Islet precursor cell (in vitro differentiated cells): ENCODE results near the gene ZNF180.
"Not testable (repeated sequence)": the region's sequence is repeated elsewhere in the genome, so short reads cannot be mapped to it uniquely, and the experiment has no call there.

ENCODE experiments used
- DNase-seq: peaks from one replicate; pipeline ENCODE4 v3.0.0-alpha.2; 2018

Gene ZNF180

GRCh38 chr19:44499962-44500949, at the start of gene ZNF180:
TSS of gene ZNF180 (minus strand) at chr19:44500522. CDS start at chr19:44497334, 3,188 bp downstream.
- peak; percentile 97 for DNase-seq

DNA sequence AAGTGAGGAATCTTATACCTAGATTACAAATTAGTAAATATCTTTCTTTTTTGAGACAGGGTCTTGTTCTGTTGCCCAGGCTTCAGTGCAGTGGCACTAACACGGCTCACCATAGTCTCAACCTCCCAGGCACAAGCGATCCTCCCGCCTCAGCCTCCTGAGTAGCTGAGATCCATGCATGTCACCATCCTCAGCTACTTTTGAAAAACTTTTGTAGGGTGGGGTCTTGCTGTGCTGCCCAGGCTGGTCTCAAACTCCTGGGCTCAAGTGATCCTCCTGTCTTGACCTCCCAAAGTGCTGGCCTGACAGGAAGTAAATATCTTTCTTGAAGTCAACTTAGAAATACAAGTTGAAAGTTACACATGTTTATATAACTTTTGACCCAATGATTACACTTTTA, 49.2 kb upstream of the ZNF180 start:
- no peak for DNase-seq

DNA sequence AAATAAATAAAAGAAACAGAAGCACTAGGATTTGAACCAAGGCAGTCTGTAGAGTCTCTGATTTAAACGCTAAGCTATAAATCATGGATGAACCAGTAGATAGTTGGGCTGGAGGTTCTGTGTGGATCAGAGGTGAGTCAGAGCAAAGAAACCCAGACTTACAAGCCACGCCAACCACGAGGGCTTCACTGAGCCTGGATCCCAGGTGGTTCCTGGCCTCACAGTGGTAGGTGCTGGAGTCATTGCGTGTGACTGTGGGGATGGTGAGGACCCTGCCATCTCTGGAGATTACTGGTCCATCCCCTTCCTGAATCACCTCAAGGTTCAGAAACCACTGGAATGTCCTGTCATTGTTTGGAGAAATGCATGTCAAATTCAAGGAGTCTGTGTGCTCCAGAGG, 48.4 kb upstream of the ZNF180 start:
- DNase-seq, result no peak

DNA sequence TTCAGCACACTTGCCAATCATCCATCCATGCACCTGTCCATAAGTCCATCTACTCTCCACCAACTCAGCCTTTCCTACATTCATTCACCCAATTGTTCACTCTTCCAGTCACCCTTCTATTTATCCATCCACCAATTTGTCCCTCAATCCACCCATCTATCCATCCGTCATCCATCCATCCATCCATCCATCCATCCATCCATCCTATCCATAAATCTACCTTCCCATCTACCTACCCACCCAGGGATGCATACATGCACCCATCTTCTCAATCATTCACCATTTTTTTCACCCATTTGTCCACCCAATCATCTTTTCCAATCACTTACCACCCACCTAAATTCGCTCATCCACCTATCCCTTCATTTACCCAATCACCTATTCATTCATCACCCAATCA, 43.7 kb upstream of the ZNF180 start:
- no peak for DNase-seq

- DNase-seq, result no peak
Observed at GRCh38 chr19:44542671-44543070, 42.3 kb upstream of the ZNF180 start.

- DNase-seq, result no peak
Observed at GRCh38 chr19:44540736-44541135, 40.4 kb upstream of the ZNF180 start.

GRCh38 chr19:44539991-44540390, 39.7 kb upstream of the ZNF180 start:
- DNase-seq, result no peak

DNA sequence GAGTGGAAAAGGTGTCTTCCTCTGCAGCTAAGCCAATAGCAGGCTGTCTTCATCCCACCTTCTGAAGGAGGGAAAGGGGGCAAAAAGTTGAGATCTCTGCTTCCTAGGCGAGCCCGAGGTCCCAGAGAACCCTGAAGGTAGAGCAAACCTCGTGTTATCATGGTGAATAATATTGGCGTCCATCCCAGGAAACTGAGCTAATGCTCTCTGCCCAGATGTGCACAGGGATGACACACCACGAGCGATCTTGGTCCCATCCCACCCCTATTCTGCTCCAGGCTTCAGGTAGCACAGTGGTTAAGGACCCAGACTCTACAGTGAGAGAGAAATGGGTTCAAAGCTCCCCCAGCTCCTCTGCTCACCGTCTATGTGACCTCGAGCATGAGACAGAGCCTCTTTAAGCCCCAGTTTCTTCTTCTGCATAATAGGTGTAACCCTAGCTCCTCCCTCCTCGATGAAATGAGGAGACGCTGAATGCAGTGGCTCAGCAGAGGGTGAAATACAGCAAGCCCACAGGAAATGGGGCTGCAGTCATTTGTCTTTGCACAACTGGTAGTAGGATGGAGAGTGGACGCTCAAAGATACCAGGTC, 39.0 kb upstream of the ZNF180 start:
- no peak for DNase-seq

GRCh38 chr19:44535361-44535760, 35.0 kb upstream of the ZNF180 start:
- DNase-seq, result not testable (repeated sequence)

DNA sequence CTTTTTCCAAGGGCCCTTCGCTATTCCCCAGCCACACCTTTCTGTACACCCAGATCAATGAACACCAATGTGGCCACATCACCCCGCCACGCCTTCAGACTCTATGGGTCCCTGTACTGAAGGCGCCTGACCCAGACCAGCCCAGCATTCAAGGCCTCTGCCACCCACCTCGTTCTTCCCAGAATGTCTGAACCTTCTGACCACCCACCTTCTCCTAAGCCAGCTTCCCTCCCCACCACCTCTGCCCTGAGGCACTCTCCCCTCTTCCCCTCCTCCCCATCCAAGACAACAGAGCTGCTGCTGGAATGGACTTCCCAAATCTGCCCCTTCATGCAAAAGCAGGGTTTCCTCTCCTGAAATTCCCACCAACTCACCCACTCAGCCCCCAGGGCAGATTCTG, 32.5 kb upstream of the ZNF180 start:
- DNase-seq, result peak; percentile 13

DNA sequence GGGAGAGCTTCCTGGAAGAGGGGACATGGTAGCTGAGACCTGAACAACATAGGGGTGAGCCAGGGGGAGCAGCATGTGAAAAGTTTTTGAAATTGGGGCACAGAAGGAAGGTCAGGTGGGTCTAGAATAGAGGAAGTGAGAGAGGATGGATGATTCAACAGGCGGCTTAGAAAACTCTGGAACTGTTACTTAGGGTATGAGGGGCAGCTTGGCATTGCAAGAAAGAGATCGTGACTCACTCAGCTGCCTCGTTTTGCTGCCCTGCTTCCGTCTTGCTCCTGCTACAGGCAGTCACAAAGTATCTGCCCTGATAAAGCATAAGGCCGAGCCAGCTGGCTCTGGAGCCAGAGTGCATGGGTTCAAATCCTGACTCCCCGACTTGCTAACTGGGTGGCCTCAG, 30.5 kb upstream of the ZNF180 start:
- no peak for DNase-seq

DNA sequence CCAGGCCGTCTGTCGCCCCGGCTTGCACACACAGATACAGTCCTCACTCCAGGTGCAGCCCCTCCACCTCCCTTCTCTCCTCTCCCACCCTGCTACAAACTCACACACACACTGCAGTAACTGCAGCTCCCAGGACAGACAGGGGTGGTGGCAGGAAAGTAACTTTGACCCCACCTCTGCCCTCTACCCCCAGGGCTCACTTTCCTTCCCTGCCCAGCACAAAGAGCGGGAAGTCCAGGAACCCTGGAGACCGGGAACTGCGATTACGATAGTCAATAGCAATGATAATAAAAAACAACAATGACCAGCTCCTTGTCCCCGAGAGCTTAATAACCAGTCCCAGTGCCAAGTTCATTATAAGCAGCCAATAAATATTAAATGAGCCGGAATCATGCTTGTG, 29.2 kb upstream of the ZNF180 start, which contains the start of gene CEACAM20:
Gene CEACAM20 (minus strand): TSS at position 140 of the 400 bp plus-strand sequence. CDS start 166 bp downstream, outside the sequence.
- DNase-seq, result no peak

- peak; percentile 24 for DNase-seq
Observed at GRCh38 chr19:44527554-44527953, 27.2 kb upstream of the ZNF180 start.

DNA sequence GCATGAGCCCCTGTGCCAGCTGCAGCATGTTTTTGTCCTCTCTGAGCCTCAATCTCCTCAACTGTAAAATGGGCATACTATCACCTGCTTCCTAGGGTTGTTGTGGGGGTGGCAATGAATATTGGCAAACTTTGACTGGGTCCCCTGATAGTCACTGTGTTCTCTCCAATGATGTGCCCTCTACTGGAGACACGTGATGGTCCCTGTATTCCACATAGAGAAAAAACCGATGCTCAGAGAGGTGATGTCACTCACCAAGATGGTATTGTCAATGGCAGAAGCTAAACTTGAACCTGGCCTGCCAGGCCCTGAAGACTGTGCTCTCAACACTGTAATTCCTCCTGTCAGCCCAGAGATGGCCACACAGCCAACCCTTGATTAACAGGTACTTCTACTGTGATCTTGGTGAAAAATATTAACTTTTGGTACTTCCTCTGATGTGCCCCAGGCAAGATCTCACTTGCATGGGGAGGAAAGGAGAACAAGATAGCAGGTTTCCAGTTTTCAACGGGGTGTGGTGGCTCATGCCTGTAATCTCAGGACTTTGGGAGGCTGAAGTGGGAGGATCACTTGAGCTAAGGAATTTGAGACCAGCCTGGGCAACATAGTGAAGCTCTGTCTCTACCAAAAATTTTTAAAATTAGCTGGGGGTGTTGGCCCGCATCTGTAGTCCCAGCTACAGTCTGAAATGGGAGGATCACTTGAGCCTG, 25.6 kb upstream of the ZNF180 start:
- peak; percentile 7 for DNase-seq

DNA sequence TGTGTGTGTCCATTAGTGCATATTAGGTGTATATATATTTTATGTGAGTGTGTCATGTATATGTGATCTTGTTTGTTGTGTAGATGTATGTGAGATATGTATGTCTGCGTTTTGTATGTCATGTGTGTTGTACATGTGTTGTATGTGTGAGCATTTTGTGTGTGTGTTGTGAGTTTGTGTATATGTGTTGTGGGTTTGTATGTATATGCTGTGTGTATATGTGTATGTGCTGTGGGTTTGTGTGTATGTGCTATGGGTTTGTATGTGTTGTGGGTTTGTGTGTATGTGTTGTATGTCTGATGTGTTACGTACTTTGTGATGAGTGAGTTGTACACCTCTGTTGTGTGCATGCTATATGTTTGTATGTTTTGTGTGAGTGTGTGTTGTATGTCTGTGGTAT, 21.0 kb upstream of the ZNF180 start:
- no peak for DNase-seq

GRCh38 chr19:44517146-44517545, 16.8 kb upstream of the ZNF180 start:
- DNase-seq, result no peak

DNA sequence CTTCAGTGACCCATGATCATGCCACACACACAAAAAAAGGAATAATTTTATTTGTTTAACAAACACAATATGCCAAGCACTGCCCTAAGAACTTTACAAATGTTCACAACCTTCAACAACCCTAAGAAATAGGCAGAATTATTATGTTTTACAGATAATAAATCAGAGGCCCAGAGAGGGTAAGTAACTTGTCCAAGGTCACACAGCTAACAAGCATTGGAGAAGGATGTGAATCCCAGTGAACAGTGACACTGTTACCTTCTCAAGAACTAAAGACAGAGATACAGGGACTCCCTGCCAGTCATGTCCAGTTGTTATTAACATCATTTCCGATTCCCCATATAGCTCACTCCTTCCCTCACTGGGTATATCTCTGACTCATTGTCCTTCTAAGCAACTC, 15.6 kb upstream of the ZNF180 start:
- DNase-seq, result no peak

DNA sequence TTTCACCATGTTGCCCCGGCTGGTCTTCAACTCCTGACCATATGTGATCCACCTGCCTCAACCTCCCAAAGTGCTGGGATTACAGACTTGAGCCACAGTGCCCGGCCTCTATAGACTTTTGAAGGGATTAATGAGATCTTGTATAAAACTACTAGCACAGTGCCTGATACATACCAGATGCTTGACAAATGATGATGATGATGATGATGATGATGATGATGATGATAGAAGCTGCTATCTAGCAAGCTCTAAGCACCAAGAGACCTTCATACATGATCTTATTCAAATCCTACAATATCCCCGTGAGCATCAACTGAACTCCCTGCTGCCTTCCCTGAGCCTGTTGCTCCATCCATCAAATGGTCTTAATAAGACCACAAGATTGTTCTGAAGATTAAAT, 14.7 kb upstream of the ZNF180 start:
- DNase-seq, result no peak

DNA sequence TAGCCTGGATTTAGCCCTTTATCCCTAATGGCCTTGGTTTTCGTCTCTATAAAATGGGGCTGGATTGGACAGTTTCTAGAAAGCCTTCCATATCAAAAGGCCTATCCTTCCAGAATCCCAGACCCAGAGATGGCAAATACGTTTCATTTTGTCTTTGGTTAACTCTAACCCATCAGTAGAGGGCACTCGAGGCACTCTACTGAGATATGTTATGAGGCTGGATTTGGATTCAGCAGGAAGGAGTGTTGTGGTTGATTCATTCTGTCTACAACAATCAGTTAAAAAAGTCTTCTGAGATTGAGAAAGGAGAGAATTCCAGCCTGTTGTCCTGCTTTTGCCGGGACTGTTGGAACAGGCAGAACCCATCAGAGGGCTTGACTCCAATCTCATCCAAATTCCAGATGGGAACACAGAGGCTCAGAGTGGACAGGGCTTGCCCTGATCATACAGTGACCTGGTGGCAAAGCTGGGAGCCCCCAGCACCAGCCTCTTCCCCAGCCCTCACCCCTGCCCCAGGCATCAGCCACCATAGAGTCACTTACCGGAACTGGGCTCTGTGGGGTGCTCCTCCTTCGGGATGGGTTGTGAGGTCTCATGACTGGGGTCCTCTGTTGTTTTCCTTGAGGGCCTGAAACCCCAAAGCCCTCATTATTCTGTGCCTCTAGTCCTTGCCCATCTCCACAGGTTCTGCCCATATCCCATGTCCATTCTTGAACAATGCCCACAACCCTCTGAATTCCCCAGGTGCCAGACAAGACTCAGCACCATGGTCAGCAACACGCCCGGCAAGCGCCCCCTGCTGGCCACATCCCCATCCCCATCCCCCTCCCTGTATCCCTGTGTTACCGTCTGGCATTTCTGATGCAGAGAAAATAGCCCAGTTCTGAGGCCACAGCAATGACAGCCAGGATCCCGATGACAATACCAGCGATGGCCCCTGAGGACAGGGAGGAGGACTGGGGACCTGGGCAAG, 12.3 kb upstream of the ZNF180 start:
- DNase-seq, result peak; percentile 81

DNA sequence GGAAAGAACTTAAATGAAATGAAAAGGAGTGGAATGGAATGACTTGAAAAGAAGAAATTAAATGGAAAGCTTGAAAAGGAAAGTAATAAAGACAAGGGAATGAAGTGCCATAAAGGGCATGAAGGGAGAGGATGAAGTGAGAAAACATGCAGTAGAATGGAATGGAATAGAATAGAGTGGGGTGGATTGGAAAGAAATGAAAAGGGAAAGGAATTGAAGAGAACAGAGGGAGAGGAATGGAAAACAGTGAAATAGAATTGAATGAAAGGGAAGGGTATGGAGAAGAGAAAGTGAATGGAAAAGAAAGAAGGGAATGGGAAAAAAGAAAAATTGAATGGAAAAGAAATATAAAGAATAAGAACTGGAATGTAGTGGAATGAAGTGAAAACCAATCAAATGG, 9.2 kb upstream of the ZNF180 start:
- no peak for DNase-seq

- DNase-seq, result no peak
Observed at GRCh38 chr19:44499559-44499958, 763 bp downstream of the ZNF180 start.

DNA sequence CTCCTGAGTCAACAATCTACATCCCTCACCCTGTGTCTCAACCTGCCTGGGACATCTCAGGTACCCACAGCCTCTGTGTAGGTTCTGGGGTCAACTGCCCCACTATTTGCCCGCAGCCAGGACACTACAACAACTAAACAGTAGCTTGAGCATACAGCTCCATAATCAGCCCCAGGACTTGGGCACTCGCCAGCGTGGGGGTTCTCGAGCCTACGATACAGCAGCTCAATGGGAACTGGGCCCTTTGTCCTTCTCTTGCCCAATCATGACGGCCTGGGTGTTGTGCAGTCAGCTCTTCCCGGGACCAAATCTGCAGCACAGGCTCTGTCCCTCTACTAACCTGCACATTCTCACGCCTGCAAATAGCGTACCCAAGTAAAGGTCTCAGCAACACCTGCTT, 1.3 kb downstream of the ZNF180 start:
- DNase-seq, result no peak
